ENCODE measurements around the gene DHH.
"Not testable (repeated sequence)": the region's sequence is repeated elsewhere in the genome, so short reads cannot be mapped to it uniquely, and the experiment has no call there.

DHH gene

GRCh38 chr12:49094160-49094974 lies at the start of gene DHH:
DHH (minus strand) TSS chr12:49094801; CDS start chr12:49094512, 289 bp downstream.
- TF ChIP-seq CTCF (IDR thresholded peaks at IDR 0.05; ENCODE audit: low read depth, low read length): no peak
- in situ Hi-C loops (cut with HindIII; ENCODE audit: low sequenced_read_pairs): no loop called here
- DNase-seq (ENCODE audit: low read depth, low spot score): no peak
- peak within 1 kb of the TSS; percentile 12 for H3K4me3 ChIP-seq (ENCODE audit: low read depth, low read length)

GRCh38 chr12:49144384-49144783 lies 49.8 kb upstream of the DHH start:
- no peak for TF ChIP-seq CTCF (IDR thresholded peaks at IDR 0.05; ENCODE audit: low read depth, low read length)
- in situ Hi-C loops (cut with HindIII; ENCODE audit: low sequenced_read_pairs): no loop called here
- H3K4me3 ChIP-seq (ENCODE audit: low read depth, low read length): no peak overlapping the region
- no peak for DNase-seq (ENCODE audit: low read depth, low spot score)

GRCh38 chr12:49138999-49139398 lies 44.4 kb upstream of the DHH start:
- no peak for DNase-seq (ENCODE audit: low read depth, low spot score)
- TF ChIP-seq CTCF (IDR thresholded peaks at IDR 0.05; ENCODE audit: low read depth, low read length): no peak
- H3K4me3 ChIP-seq (ENCODE audit: low read depth, low read length): no peak overlapping the region
- in situ Hi-C loops (cut with HindIII; ENCODE audit: low sequenced_read_pairs): no loop called here

- no peak for TF ChIP-seq CTCF (IDR thresholded peaks at IDR 0.05; ENCODE audit: low read depth, low read length)
- DNase-seq (ENCODE audit: low read depth, low spot score): no peak
- in situ Hi-C loops (cut with HindIII; ENCODE audit: low sequenced_read_pairs): no loop called here
- no peak overlapping the region for H3K4me3 ChIP-seq (ENCODE audit: low read depth, low read length)
Observed at GRCh38 chr12:49138587-49138986, 44.0 kb upstream of the DHH start.

GRCh38 chr12:49137476-49137875 lies 42.9 kb upstream of the DHH start:
- in situ Hi-C loops (cut with HindIII; ENCODE audit: low sequenced_read_pairs): no loop called here
- no peak for DNase-seq (ENCODE audit: low read depth, low spot score)
- TF ChIP-seq CTCF (IDR thresholded peaks at IDR 0.05; ENCODE audit: low read depth, low read length): no peak
- no peak overlapping the region for H3K4me3 ChIP-seq (ENCODE audit: low read depth, low read length)

GRCh38 chr12:49136997-49137396 lies 42.4 kb upstream of the DHH start:
- H3K4me3 ChIP-seq (ENCODE audit: low read depth, low read length); in situ Hi-C loops (cut with HindIII; ENCODE audit: low sequenced_read_pairs); DNase-seq (ENCODE audit: low read depth, low spot score): not testable (repeated sequence)

- no peak for DNase-seq (ENCODE audit: low read depth, low spot score)
- H3K4me3 ChIP-seq (ENCODE audit: low read depth, low read length): no peak overlapping the region
- no peak for TF ChIP-seq CTCF (IDR thresholded peaks at IDR 0.05; ENCODE audit: low read depth, low read length)
- in situ Hi-C loops (cut with HindIII; ENCODE audit: low sequenced_read_pairs): no loop called here
Observed at GRCh38 chr12:49133590-49133989, 39.0 kb upstream of the DHH start.
